ENCODE data around the gene STK33.

Gene STK33

DNA sequence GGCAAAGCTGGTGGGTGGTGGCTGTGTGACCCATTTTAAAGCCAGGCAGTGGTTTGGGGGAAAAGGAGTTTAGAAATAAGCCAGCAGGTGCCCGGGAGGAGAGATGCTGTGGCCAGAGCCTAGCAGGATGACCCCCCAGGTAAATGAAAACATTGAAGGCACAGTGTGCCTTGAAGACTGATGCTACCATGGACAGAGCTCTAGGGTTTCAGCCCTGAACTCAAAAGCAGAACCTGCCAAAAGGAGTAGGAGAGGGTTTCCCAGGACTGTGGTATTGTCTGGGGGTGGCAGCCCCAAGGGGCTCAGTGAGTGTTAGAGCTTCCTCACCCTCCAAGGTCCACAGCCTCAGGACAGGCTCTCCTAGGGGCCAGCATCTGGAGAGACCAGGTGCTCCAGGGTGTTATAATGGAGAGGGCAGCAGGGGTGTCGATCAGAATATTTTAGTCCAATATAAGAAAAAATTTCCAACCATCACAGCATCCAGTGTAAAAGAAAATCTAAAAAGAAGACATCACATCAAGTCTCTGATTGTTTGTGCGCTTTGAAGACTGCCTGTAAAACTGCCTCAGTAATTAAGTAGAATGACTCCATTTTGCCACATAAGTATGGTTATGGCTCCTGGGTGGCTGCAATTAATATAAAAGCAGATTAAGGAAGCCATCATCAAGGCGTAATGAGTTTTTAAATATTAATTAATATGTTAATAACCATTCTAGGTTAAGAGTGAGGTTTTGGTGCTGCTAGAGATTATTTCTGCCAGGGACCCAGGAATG is 241.7 kb downstream of the STK33 start:
- DNase-seq: no peak

DNA sequence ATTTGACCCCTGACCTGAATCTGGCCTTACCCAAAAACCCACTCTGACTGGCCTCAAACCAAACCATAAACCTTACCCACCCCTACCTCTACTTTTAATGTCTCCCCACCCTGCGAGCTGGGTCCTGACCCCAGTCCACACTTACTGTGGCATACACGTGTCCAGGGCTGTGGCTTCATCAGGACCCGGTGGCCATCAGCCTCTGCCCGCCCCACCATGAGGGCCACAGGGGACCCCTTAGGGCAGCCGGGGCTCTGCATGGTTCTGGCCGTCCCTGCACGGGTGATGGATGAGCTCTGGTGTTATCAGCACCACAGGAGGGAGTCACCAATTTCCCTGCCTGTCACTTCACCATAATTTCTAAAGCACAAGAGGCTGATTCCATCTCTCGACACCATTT is 242.8 kb downstream of the STK33 start:
- DNase-seq: no peak

DNA sequence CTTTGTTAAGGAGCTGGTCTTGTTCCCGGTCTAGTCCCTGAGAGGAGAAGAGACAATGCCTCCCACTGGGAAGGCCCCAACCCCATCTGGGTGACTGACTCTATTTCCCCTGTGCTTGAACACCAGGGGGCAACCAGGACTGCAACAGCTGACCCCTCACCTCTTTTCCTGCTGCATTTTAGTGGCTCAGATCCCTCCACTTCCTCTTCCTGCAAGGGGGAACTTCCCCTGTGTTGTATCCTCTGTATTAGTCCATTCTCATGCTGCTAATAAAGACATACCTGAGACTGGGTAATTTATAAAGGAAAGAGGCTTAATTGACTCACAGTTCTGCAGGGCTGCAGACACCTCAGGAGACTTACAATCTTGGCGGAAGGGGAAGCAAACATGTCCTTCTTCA is 246.1 kb downstream of the STK33 start:
- no peak for DNase-seq

DNA sequence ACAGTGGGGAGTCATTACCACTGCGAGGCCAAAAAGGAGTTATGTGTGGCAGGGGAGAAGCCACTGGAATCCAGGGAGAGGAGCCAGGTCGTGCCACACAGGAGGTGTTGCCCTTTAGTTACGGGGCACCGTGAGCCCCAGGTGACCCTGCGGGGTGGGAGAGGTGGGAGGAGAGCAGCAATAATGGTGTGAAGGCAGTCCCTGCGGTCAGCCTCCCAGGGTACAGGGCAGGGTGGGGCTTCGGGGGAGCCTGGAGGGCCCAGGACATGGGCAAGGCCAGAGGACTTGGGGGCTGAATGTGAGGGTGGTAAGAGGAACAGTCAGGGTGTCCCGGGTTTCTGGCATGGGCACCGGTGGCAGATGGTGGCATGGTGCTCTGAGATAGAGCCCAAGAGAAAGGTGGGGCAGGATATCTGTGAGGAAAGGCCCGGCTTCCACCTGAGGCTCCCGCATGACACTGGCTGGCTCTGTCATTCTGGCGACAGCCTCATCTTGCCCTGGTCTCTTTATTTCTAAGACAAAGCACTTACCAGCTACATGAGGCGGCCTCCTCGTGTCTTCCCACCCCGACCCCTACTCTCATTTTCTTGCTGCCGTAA is 247.8 kb downstream of the STK33 start:
- no peak for DNase-seq

DNA sequence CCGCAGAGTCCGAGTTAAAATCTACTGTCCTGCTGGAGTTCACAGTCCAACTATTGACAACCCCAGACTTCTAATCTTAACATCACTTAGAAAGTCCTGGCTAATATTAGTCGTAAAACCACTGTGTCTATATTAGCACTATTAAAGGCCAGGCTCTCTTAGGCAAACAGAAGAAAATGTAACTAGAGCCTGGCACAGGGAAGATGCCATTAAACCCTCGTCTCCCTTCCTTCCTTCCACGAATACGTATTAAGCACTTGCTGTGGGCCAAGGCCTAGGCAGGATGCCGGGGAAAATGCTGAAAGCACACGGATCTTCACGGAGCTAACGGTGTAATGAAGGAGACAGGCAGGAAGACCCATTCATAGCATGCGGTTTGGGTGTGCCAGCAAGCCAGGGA is 248.8 kb downstream of the STK33 start:
- no peak for DNase-seq

- DNase-seq: no peak
Observed at GRCh38 chr11:8344346-8344745, 249.7 kb downstream of the STK33 start.

DNA sequence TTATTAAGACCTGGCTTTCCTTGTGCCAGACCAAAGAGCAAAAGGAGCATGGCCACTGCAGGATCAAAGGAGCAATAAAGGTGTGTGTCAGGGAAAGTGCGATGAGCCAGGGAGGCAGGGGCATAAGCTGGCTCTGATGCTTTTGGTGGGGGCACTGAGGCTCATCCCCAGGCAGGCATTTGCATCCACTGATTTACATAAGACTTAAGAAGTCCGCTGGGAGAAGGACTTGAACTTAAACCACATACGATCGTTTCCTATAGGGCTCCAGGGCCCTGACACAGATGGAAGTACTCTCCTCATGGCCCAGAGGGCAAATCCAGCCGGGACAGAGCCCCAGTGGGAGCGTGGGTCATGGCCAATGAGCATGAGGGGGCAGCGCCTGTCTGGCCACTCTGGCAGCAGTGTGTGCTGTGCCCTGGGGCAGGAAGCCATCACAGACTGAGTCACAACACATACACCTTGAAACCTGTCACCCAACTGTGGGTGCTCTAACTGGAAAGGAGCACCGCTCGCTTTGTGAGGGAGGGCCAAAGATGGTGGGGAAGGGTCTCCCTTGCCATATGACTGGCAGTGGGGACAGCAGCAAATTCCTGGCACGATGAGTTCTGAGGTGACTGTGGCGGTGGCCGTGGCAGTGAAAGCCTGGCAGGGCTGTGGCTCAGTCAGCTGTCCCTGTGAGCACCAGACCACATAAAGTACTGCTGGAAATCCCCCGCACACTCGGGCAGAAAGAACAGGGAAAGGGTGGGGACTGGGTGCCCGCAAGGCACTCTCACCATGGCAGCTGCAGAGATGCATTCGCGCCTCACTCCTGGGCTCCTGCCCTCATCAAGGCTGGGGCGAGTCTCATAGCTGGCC is 251.0 kb downstream of the STK33 start:
- DNase-seq: no peak

DNA sequence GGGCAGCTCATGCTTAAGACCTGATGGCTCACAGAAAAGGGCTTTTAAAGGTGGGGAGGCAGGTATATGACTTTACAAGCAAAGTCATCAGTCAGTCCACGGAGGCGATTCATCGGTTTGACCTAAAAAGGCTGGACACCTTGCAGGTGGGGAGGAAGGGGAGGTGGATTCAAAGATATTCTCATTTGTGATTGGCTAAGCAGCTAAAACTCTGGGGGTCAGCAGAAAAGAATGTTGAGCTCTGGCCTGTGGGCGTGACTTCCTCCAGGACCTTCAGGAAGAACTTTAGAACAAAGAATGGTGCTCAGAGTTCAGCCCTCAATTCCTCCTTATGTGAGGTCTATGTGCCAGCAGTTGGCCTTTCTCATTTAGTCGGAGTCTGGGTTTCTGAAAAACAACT is 252.0 kb downstream of the STK33 start:
- no peak for DNase-seq

Data from NCI-H526 treated with DMSO at 0.1 percent for 48 hours (cell line).